Fibroblast of upper back skin (primary cell): ENCODE data around the gene ZNF146.
"Not testable (repeated sequence)": the region's sequence is repeated elsewhere in the genome, so short reads cannot be mapped to it uniquely, and the experiment has no call there.

Experiments
- DNase-seq: peaks from one replicate; pipeline ENCODE4 v3.0.0-alpha.2; 2013

ZNF146 gene

GRCh38 chr19:36214386-36215275, at the start of gene ZNF146, which contains the start of gene ZNF565:
Gene ZNF146, plus strand, starts transcription at chr19:36215106. Its CDS starts 21,335 bp downstream, at chr19:36236441.
Gene ZNF565, minus strand, starts transcription at chr19:36214665. Its CDS starts 12,680 bp downstream, at chr19:36201985.
- DNase-seq, result peak; percentile 99

- no peak for DNase-seq
Measured at GRCh38 chr19:36169084-36169760, 45.7 kb upstream of the ZNF146 start.

GRCh38 chr19:36172852-36173251, 42.1 kb upstream of the ZNF146 start:
- DNase-seq, result no peak

DNA sequence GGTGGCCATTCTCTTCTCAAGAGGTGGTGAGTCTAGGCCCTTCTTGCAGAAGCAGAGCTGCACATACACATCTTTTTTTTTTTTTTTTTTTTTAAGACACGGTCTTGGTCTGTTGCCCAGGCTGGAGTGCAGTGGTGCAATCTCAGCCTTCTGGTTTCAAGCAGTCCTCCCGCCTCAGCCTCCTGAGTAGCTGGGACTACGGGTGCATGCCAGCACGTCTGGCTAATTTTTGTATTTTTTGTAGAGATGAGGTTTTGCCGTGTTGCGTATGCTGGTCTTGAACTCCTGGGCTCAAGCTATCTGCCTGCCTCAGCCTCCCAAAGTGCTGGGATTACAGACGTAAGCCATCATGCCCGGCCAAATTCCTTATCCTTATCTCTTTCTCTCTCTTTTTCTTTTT, 41.1 kb upstream of the ZNF146 start:
- not testable (repeated sequence) for DNase-seq

- not testable (repeated sequence) for DNase-seq
Measured at GRCh38 chr19:36179077-36179476, 35.8 kb upstream of the ZNF146 start.

- peak; percentile 94 for DNase-seq
Measured at GRCh38 chr19:36182612-36183244, 32.2 kb upstream of the ZNF146 start.

DNA sequence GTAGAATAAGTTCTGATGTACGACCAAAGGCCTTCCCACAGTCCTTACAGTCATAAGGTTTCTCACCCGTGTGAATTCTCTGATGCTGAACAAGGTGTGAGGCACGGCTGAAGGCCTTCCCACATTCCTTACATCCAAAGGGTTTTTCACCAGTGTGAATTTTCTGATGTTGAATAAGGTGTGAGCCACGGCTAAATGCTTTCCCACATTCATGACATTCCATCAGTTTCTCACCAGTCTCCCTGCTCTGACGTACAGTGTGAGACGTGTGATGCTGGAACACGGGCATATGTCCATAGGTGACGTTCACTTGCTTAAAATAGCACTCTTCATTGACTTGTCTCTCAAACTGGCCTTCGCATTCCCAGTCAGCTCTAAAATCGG, 31.7 kb upstream of the ZNF146 start:
- no peak for DNase-seq

DNA sequence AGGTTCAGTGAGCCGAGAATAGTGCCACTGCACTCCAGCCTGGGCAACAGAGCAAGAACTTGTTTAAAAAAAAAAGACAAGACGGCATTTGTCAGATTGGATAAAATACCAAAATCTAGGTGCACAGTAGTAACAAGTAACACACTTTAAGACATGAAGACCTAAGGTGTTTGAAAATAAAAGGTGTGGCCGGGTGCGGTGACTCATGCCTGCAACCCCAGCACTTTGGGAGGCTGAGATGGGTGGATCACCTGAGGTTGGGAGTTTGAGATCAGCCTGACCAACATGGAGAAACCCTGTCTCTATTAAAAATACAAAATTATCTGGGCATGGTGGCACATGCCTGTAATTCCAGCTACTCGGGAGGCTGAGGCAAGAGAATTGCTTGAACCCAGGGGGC, 28.2 kb upstream of the ZNF146 start:
- not testable (repeated sequence) for DNase-seq

DNA sequence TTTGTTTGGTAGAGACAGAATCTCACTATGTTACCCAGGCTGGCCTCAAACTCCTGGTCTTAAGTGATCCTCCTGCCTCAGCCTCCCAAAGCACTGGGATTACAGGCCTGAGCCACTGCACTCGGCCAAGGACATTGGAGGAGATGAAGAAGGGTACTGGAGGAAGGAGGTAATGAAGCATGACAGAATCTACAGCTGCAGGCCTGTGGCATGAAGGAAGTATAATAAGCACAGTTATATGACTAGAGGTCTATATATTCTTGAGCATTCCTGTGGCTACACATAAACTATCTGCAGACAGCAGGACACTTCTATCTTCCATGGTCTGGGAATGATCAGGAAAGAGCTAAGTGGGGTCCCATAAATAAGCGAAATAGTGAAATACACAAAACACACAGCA, 18.7 kb upstream of the ZNF146 start:
- peak; percentile 32 for DNase-seq

DNA sequence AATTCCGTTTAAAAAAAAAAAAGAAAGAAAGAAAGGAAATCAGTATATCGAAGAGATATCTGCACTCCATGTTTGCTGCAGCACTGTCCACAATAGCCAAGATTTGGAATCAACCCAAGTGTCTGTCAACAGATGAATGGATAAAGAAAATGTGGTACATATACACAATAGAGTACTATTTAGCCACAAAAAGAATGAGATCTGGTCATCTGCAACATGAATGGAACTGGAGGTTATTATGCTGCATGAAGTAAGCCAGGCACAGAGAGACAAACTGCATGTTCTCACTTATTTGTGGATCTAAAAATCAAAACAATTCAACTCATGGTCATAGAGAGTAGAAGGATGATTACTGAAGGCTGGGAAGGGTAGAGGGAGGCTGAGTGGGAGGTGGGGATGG, 16.8 kb upstream of the ZNF146 start:
- no peak for DNase-seq

DNA sequence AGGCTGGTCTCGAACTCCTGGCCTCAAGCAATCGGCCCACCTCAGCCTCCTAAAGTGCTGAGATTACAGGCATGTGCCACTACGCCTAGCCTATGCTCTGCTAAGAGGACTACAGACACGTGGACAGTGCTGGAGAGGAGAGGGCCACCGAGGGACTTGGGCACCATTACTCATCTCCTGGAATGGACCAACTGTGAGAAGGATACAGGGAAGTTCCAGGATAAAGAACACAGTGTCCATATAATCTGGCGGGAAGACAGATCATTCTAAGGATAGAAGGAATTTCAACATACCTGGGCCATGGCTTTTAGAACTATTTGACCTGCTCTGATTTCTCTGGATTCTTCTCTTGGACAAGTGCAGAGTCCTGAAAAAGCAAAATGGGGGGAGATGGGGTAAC, 13.2 kb upstream of the ZNF146 start:
- DNase-seq, result no peak

DNA sequence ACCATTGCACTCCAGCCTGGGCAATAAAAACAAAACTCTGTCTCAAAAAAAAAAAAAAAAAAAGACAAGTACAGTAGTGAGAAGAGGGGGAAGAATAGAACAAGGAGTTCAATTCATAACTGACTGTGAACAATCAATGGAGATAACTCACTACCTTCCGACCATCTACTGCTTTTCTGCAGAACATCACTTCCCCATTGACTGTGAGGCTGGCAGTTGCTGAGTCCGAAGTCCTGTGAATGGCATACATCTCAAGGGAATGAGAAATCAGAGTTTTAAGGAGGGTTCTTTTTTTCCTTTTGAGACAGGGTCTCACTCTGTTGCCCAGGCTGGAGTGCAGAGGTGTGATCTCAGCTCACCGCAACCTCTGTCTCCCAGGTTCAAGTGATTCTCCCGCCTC, 11.6 kb upstream of the ZNF146 start:
- no peak for DNase-seq

DNA sequence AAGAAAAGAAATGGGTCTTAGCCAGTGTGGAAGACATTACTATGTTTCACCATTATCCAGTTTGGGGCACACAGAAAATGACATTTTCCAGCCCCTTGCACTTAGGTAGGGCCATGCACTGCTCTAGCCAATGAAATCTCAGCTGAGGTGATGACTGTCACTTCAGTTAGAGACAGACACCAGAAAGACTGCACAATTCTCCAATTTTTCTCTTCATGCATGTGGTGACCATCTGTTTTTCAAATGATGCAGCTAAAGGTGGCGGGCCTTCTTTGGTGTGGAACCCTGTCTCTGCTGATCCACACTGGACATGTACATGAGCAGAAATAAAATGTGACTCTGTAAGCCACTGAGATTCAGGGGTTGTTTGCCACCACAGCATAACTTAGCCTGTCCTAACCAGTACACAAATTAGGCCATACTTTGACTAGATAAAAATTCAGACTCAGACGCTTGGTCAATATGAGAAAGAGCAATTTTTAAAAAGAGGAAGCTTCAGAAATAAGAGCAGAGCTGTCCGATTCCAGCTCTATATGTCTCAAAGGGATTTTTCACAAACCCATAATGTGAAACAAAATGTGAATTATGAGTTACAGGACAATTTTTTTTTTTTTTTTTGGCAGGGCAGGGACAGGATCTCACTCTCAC, 7.2 kb upstream of the ZNF146 start:
- DNase-seq, result no peak

DNA sequence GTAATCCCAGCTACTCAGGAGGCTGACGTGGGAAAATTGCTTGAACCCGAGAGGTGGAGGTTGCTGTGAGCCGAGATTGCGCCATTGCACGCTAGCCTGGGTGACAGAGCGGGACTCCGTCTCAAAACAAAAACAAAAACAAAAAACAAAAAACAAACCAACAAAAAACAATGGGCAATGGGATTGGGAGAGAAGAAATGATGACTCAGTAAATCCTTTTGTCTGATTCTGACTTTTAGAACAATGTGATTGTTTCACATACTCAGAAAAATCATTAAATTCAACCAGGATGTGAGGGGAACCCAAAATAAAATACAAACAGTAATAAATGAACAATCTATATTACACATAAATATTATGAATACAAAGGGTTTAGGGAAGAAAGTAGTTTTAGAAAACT, 5.5 kb upstream of the ZNF146 start:
- no peak for DNase-seq

DNA sequence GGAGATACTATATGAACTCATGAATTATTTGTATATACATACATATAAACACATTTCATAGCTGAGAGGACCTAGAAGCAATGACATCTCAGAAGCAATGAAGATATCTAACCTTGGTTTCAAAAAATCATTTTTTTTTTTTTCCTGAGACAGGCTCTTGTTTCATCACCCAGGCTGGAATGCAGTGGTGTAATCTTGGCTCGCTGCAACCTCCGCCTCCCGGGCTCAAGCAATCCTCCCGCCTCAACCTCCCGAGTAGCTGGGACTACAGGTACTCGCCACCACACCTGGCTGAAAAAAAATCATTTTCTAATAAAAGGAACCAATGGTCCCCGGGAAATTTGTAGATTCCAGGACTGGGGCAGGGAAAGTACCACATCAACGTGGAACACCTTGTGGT, 4.4 kb upstream of the ZNF146 start:
- no peak for DNase-seq

DNA sequence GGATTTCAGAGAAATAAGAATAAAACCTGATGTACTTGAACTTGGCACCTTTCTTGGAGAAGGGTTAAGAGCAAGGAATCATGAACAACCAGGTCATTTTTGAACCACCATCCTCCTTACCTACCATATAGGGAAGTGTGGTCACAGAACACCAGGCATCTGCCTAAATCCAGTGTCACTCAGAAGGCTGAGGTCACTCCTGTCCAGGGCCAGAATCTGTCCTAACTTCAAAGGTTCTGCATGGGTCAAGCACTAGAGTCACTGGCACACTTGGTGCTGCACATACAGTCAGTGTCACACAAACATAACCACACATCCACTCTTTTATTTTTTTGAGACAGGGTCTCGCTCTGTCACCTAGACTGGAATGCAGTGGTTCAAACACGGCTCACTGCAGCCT, 2.0 kb upstream of the ZNF146 start:
- DNase-seq, result no peak

- peak; percentile 16 for DNase-seq
Measured at GRCh38 chr19:36215276-36216123, 594 bp downstream of the ZNF146 start.

DNA sequence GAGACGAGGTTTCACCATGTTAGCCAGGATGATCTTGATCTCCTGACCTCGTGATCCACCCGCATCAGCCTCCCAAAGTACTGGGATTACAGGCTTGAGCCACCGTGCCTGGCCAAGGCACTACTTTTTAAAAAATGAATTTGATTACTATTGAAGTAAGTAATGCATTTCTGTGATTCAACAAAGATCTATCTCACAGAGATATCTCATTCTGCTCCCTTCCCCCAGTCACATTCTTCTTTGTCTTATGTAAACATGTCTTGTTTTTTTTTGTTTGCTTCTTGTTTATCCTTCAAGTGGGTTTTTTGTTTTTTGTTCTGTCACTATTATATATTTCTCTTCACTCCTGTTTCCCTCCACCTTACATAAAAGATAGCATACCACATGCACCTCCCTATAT, 6.6 kb downstream of the ZNF146 start:
- no peak for DNase-seq

GRCh38 chr19:36222503-36222902, 7.6 kb downstream of the ZNF146 start:
- no peak for DNase-seq

GRCh38 chr19:36225219-36225892, 10.4 kb downstream of the ZNF146 start:
- DNase-seq, result peak; percentile 11

DNA sequence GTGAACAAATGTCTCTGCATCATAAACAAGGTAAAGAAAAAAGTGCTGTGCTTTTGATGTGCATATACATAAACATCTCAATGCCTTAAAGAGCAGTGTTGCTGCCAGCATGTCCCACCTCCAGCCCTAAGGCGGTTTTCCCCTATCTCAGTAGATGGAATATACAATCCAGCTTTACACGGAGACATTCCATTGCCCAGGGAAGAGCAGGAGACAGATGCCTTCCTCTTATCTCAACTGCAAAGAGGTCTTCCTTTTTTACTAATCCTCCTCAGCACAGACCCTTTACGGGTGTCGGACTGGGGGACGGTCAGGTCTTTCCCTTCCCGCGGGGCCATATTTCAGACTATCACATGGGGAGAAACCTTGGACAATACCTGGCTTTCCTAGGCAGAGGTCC, 18.7 kb downstream of the ZNF146 start:
- not testable (repeated sequence) for DNase-seq
